COLO668 (cell line): ENCODE results near the gene WDFY2.
"Not testable (repeated sequence)": the region's sequence is repeated elsewhere in the genome, so short reads cannot be mapped to it uniquely, and the experiment has no call there.

Experiments used
- DNase-seq: peaks from one replicate; lab custom pipeline; 2025; ENCODE audit not compliant: unreplicated experiment; lab: John Stamatoyannopoulos, UW

Gene WDFY2

DNA sequence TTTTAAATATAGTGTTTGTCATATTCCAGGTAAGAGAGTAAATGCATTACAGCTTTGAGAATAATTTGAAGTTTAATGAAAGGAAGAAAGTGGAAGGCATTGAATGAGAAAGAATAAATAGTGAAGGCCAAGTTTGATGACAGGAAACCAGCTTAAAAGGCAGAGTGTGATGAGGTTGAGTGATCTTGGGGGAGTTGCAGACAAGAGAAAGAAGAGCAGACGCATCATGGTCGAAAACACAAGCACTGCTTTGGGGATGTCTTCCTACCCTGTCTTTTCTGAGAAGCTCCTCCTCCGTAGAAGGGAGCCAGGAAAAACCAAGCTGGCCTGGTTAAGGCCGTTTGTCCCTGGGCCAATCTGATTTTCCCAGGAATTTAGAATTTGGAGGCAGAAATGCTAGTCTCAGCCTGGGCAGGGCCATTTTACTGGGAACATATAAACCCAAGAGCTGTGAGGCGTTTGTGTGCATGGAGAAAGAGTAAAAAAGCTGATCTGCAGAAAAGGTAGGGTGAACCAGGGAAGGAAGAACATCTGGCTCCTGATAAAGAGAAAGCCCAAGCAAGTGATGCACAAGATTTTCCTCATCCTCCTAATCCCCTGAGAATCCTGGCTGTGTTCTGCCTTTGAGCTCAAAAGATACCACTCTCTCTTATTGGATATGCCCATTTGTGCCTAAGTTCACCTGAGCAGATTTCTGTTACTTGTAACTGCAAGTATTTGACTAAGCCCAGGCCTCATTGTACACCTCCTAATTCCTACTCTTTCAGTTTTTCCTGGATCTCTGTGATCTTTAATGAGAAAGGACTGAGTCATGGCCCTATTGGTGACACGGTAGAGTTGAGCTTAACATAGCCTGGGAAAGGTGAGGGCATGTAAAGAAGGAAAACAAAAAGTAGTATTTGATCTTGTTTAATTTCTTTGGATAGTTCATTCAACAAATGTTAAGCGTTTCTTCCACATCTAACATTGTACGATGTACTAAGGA lies 80.0 kb downstream of the WDFY2 start:
- DNase-seq: no peak

- DNase-seq: no peak
These were observed 81.2 kb downstream of the WDFY2 start for GRCh38 chr13:51665456-51665855.

GRCh38 chr13:51666374-51666773 lies 82.1 kb downstream of the WDFY2 start:
- no peak for DNase-seq

DNA sequence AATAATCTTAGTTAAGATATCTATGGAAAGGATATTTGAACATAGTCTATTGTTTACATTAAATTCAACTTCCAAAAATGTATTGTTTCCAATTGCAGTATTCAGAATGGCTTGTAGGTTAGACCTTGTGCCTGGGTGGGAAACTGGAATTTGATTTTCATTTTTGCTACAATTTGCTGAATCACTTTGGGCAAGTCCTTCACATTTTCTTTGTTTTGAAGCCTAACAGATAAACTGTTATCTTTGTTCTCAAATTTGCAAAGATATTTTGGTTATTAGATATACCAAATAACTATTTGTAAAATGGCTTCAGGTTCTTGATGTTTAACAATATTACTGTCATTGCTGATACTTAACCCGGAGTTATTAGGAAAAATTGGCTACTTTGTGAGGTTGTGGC lies 82.6 kb downstream of the WDFY2 start:
- no peak for DNase-seq

DNA sequence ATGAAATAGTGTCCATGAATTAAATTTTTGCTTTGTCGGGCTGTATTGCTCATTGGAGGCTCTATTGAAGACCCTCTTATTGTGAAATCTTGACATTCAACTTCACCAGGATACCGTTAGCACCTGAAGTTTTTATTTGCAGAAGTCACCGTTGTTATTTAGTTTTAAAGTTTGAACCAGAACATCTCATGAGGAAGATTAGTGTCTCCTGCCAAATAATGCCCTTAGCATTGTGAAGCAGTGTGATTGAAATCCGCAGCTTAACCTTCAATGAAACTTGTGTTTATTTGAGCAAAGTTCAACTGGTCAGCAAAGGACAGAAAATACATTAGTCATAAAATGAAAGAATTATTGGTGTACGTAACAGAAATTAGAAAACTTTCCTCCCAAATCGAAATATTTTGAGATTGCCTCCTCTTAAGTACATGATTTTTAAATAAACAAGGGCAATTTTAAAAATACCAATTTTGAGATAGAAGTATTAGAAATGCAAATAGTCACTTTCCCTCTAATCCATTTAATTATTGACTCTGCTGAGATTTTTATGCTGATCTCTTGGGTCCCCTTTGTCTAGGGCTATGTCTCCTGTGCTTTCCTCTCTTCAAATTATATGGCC lies 84.4 kb downstream of the WDFY2 start:
- no peak for DNase-seq

DNA sequence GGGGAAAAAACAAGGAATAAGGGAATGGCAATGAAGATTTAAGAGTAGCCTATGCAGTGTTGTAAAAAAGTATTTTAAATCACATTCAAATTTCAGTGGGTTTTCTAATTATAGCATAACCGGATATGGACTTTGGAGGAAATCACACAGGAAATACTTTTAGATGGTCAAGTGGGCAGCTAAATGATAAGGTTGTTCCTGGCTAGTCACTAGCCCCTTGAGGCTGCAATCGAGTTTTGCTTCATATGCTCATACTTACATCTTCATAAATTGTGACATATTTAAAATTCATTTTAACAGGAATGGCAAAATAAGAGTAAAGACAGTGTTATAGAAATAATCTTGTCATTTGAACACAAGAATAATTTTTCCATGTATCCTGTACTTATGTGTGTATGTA lies 88.9 kb downstream of the WDFY2 start:
- DNase-seq: no peak

DNA sequence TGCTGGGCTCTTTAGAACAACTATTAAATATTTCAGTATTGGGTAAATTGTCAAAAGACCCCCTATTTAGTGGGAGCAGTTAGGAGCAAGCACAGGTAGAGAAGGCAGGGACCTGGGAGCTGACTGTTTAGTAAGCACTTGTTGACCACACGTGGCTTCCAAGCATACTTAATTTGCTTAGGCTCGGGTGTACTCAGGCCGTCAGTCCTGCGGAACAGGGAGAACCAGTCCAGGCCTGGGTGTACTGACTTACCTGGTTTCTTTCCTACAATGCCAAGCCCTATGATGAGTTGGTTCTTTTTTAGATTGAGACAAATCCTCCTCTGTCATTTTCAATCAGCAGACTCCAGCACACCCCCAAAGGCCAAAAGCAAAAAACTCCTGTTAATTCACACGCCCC lies 90.0 kb downstream of the WDFY2 start:
- peak; percentile 86 for DNase-seq

- DNase-seq: no peak
These were observed 91.1 kb downstream of the WDFY2 start for GRCh38 chr13:51675385-51675784.

- no peak for DNase-seq
These were observed 91.6 kb downstream of the WDFY2 start for GRCh38 chr13:51675877-51676276.

DNA sequence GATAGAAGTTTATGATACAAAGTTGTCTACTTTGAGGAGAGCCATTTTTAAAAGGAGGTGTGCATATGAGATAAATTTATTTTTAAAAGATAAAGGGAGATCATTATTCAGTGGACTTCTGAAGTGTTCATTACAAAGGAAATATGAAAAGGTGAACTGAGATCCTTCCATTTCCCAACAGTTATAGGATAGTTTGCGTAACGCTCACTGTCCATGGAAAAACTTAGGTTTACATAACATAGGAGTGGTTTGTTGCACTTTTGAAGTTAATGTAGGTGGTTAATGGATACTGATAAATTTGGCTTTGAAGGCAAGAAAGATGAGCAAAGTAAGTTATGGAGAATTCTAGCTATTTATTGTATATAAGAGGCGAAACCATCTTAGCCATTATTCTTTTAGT lies 92.5 kb downstream of the WDFY2 start:
- no peak for DNase-seq

GRCh38 chr13:51678420-51678819 lies 94.2 kb downstream of the WDFY2 start:
- no peak for DNase-seq

DNA sequence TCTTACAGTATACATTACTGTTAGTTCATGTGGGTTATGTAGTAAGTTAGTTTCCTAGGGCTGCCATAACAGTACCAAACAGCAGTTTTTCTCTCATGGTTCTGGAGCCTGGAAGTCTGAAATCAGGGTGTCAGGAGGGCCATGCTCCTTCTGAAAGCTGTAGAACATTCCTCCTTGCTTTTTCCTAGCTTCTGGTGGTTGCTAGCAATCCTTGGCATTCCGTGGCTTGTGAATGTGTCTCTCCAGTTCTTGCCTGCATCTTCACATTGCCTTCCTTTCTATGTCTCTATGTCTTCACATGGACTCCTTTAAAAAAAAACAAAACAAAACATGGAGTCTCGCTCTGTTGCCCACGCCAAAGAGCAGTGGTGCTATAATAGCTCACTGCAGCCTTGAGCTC lies 95.4 kb downstream of the WDFY2 start:
- DNase-seq: no peak

GRCh38 chr13:51681037-51681678 lies 96.9 kb downstream of the WDFY2 start:
- DNase-seq: no peak

DNA sequence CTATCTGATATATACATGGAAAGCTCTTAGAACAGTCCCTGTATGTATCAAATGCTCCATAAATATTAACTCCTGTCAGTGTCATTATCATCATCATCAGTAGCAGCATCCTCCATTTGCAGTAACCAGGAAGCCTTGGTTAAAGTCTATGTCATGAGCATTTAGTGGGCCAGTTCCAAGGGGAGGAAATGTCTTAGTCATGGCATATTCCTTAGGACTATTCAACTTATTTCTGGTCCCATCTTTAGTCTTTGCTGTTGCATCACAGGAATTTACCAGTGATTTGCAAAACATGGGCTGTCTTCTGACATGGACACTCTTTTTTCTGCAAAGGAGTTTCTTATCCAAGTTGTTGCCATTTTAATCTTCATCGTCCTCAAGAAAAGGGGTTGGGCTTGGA lies 98.4 kb downstream of the WDFY2 start:
- DNase-seq: no peak

DNA sequence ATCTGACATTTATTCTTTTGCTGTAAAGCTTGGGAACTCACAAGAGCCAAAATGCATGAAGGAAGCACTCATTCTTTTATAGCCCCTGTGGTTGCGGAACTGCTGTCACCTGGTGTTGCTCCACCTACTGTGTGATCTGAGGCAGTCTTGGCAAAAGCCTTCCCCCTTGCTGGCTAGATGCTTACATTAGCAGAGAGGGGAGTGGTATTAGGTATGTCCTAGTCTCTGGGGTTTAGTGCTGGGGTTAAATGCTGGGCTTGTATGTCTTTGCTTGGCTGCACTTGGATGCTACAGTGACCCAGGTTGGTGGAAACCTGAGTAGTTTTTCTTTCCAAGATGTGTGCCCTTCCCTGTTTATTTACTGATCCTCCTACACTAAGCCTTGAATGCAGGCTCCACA lies 99.3 kb downstream of the WDFY2 start:
- DNase-seq: no peak

GRCh38 chr13:51684076-51684475 lies 99.8 kb downstream of the WDFY2 start:
- no peak for DNase-seq

GRCh38 chr13:51687947-51688714 lies 103.9 kb downstream of the WDFY2 start:
- no peak for DNase-seq

GRCh38 chr13:51688937-51689662 lies 104.8 kb downstream of the WDFY2 start:
- no peak for DNase-seq

- no peak for DNase-seq
These were observed 105.4 kb downstream of the WDFY2 start for GRCh38 chr13:51689663-51689996.

GRCh38 chr13:51695677-51696076 lies 111.4 kb downstream of the WDFY2 start:
- DNase-seq: not testable (repeated sequence)

- DNase-seq: no peak
These were observed 112.9 kb downstream of the WDFY2 start for GRCh38 chr13:51697181-51697580.
